NCI-H524 treated with DMSO at 0.1 percent for 48 hours (cell line): ENCODE measurements around the gene ZNF766.
"Not testable (repeated sequence)": the region's sequence is repeated elsewhere in the genome, so short reads cannot be mapped to it uniquely, and the experiment has no call there.

Experiments used
- DNase-seq: peaks from one replicate; lab custom pipeline; 2025; lab: John Stamatoyannopoulos, UW

Gene ZNF766

DNA sequence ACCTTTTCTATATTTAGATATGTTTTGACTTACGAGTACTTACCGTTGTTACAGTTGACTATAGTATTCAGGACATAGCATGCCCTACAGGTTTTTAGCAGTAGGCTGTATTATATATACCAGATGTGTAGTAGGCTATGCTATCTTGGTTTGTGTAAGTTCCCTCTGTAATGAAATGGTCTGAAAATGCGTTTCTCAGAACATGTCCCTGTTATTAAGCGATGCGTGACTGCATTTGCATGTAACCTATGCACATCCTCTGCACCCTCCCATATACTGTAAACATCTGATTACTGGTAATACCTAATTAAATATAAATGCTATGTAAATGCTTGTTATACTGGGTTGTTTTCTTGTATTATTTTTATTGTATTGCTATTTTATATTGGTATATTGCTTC is 6.6 kb downstream of the ZNF766 start:
- DNase-seq: no peak

GRCh38 chr19:52277471-52277870 is 8.1 kb downstream of the ZNF766 start:
- no peak for DNase-seq

- DNase-seq: no peak
Observed at GRCh38 chr19:52286256-52286655, 16.9 kb downstream of the ZNF766 start.

- no peak for DNase-seq
Observed at GRCh38 chr19:52291781-52292180, 22.4 kb downstream of the ZNF766 start.

DNA sequence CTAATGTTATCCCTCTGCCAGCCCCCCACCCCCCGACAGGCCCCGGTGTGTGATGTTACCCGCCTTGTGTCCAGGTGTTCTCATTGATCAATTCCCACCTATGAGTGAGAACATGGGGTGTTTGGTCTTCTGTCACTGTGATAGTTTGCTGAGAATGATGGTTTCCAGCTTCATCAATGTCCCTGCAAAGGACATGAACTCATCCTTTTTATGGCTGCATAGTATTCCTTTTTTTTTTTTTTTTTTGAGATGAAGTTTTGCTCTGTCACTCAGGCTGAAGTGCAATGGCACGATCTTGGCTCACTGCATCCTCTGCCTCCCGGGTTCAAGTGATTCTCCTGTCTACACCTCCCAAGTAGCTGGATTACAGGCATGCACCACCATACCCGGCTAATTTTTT is 23.6 kb downstream of the ZNF766 start:
- DNase-seq: not testable (repeated sequence)

DNA sequence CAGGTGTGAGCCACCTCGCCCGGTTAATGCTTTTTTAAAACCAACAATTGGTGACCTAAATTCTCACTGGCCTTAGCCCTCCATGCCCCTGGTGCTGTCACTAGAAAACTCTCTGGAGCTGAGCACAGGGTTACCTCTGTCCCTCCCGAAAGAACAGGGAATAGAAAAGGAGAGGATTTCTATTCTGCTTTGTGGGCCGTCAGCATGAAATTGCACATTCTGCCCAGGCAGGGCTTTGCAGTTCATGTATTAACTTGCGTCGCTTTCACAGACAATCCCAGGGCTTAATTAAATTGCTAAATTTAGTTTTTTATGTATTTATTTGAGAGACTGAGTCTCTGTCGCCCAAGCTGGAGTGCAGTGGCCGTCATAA is 27.0 kb downstream of the ZNF766 start:
- no peak for DNase-seq

GRCh38 chr19:52296773-52297600 is 27.6 kb downstream of the ZNF766 start, which contains the start of gene ZNF480:
ZNF480 (plus strand) TSS chr19:52297169; CDS start chr19:52300413, 3,244 bp downstream.
- peak; percentile 7 for DNase-seq

- no peak for DNase-seq
Observed at GRCh38 chr19:52297601-52298364, 28.4 kb downstream of the ZNF766 start.

GRCh38 chr19:52307275-52307674 is 37.9 kb downstream of the ZNF766 start:
- DNase-seq: no peak

DNA sequence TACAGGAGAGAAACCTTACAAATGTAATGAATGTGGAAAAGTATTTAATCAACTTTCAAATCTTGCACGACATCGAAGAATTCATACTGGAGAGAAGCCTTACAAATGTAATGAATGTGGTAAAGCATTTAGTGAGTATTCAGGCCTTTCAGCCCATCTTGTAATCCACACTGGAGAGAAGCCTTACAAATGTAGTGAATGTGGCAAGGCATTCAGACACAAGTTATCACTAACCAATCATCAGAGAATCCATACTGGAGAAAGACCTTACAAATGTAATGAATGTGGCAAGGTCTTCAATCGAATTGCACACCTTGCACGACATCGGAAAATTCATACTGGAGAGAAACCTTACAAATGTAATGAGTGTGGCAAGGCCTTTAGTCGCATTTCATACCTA is 53.0 kb downstream of the ZNF766 start:
- DNase-seq: no peak

DNA sequence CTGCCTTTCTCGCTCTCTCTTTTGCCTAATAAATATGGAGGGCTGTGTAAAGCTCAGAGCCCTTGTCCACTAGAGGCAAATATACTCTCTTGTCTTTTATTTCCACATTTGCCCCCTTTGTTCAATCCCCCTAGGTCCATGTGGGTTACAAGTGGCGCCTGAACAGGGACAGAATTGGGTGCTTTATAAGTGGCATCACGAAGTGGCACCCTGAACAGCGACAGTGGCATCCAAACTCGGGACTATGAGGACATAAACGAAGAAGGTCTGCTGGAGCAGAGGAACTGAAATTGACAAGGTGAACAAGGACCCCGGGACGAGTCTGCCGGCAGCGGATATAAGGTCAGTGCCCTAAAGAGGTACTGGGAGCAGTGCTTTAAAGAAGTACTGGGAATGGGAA is 62.4 kb downstream of the ZNF766 start:
- DNase-seq: no peak

- DNase-seq: no peak
Observed at GRCh38 chr19:52335768-52336116, 66.4 kb downstream of the ZNF766 start.

DNA sequence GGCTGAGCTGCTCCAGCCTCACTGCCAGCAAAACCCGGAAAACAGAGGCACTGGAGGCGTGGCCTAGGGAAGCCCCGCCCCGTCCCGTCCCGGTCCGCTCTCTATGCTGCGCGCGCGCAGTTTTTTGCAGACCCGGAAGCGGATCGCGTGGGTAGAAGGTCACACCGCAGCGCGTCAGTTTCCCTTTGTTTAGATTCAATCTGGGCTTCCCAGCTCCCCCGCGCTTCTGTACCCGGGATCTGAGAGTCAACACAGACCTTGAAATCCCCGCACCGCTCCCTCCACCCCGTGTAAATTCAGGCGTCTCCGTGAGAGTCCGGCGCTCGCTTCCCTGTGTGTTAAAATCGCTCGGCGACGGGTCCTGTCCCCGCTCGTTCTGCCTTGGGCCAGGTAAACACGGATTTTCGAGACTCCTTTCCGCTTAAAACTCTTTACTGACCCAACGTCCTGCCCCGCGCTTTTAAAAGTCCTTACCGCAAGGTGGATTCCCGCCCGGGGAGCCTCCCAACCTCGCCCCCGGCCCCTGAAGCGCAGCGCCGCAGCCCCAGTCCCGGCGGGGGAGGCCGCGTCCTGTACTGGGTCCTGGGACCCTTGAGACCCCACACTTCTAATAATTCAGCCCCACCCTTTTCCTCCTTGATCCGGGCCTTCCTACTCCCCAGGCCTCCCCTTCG is 66.9 kb downstream of the ZNF766 start, which contains the start of gene ZNF610:
ZNF610 (plus strand) TSS at position 127 of the 674 bp plus-strand sequence. CDS start 12,930 bp downstream, outside the sequence.
- DNase-seq: peak; percentile 21

GRCh38 chr19:52336791-52337381 is 67.5 kb downstream of the ZNF766 start:
- no peak for DNase-seq

- not testable (repeated sequence) for DNase-seq
Observed at GRCh38 chr19:52339022-52339421, 69.6 kb downstream of the ZNF766 start.

DNA sequence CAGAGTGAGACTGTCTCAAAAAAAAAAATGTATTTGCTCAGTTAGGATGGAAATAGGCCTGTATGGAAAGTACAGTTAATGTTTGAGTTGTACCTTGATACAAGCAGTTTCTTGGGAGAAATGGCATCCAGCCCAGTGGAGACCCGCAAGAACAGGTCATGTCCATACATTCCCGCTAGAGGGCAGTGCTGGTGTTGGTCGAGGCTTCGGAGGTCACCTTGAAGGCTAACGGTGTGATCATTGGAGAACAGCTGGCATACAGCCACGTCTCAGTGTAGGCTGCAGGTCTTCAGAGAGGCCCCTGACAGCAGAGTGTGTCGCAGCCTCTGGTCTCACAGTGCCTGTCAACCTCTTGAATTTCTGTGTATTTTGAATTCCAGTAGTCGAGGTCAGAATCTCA is 74.2 kb downstream of the ZNF766 start:
- no peak for DNase-seq

DNA sequence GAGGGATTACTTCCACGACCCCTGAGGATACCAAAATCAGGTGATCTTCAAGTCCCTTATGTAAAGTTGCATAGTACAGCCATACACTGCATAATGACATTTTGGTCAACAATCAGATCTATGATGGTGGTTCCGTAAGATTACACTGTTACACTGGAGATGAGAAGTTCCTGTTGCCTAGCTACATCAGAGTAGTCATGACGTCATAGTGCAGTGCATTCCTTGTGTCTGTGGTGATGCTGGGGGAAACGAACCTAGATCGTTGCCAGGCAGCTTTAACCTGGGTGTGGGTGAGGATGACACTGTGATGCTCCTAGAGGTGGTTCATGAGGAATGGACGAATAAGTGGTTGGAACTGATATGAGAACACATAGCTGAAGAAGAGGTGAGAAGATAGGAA is 75.8 kb downstream of the ZNF766 start:
- DNase-seq: no peak
